ENCODE results near the gene CDH26.

DNA sequence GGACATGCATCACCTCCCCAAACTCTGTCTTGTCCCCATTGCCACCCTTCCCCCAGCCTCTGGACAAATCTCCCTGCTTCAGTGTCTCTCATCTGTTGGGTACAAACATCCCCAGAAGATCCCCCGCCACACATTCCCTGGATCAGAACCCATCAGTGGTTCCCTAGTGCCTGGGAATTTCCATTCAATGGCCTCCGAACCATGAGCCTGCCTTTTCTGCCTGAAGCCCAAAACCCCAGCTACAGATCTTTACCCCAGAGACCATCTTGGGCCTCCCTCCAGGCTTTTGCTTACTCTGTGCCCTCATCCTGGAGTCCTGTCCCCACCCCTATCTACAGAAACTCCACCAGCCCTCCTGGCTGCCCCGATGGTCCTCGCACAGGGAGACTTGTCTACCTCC lies 78.1 kb downstream of the CDH26 start:
- TF ChIP-seq, protein P1, sequence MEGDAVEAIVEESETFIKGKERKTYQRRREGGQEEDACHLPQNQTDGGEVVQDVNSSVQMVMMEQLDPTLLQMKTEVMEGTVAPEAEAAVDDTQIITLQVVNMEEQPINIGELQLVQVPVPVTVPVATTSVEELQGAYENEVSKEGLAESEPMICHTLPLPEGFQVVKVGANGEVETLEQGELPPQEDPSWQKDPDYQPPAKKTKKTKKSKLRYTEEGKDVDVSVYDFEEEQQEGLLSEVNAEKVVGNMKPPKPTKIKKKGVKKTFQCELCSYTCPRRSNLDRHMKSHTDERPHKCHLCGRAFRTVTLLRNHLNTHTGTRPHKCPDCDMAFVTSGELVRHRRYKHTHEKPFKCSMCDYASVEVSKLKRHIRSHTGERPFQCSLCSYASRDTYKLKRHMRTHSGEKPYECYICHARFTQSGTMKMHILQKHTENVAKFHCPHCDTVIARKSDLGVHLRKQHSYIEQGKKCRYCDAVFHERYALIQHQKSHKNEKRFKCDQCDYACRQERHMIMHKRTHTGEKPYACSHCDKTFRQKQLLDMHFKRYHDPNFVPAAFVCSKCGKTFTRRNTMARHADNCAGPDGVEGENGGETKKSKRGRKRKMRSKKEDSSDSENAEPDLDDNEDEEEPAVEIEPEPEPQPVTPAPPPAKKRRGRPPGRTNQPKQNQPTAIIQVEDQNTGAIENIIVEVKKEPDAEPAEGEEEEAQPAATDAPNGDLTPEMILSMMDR (IDR thresholded peaks at IDR 0.05): no peak
- TF ChIP-seq POLR2A (IDR thresholded peaks at IDR 0.05): no peak
